ENCODE measurements around the gene AOC1. TPM values are rescaled to one million over a fixed set of nuclear protein-coding genes. Genes with fewer than 3 reads are reported as not detected.

AOC1 gene
- total RNA-seq, 4 donors from 2014 or later, result 0.23 to 0.45 (median 0.33) TPM; not detected in 1

DNA sequence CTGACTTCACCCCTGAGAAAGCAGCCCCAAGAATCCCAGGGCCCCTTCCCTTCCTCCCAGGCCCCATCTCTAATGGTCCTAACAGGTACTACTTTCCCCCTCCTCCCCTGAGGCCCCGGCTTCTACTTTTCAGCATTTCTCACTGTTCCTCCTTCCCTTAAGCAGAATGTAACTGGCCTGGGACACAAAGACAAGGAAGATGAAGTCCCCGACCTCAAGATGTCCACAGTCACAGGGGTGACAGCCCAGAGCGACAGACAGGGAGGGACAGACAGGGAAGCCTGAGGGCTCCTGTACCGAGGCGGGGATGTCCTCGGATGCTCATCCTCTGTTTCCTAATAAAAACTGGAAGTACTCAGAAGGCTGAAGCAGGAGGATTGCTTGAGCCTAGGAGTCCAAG, 11.6 kb downstream of the AOC1 start:
- WGBS, result 82% methylated on average over 6 of the region's 6 CpGs
- DNase-seq (ENCODE audit: extremely low spot score), result peak; percentile 66
- intact Hi-C loops (cut with DNase I), result no loop called here

DNA sequence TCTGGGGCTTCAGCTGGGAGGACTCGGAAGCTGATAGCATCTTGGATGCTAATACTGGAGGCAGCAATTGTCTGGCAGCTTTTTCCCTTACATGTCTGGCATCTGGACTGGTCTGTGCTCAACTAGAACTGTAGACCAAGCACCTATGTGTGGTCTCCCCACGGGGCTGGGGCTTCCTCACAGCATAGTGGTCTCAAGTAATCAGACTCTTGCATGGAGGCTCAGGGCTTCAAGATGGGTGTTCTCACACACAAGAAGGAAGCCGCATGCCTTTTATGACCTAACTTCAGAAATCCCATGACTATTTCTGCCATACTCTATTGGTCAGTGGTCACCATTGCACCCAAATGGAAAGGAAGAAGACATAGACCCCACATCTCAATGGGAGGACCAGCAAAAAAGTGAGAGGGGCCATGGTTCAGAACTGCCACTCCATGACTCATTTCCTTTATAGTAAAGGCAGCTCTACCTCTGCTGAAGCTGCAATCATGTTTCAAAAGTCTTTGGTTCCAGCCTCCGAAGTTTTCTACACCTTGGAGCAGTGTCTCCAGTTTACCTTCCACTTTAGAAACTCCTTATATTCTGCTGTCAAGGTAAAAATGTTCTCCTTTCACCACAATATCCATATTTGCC, 14.7 kb downstream of the AOC1 start:
- WGBS, result 87% methylated on average over 4 of the region's 4 CpGs
- no peaks in the 10 kb centered on the region for H3K4me1 ChIP-seq
- H3K4me3 ChIP-seq, result no peak overlapping the region
- DNase-seq (ENCODE audit: extremely low spot score), result peak; percentile 86
- H3K9me3 ChIP-seq, result peaks cover 0 to 7% (median 0%) of the 10 kb centered on the region in 4 donors
- TF ChIP-seq POLR2A (IDR thresholded peaks at IDR 0.05; ENCODE audit: low read depth) (no peak), POLR2AphosphoS5 (IDR thresholded peaks at IDR 0.05) (no peak), EP300 (IDR thresholded peaks at IDR 0.05) (no peak)
- TF ChIP-seq, protein P1, sequence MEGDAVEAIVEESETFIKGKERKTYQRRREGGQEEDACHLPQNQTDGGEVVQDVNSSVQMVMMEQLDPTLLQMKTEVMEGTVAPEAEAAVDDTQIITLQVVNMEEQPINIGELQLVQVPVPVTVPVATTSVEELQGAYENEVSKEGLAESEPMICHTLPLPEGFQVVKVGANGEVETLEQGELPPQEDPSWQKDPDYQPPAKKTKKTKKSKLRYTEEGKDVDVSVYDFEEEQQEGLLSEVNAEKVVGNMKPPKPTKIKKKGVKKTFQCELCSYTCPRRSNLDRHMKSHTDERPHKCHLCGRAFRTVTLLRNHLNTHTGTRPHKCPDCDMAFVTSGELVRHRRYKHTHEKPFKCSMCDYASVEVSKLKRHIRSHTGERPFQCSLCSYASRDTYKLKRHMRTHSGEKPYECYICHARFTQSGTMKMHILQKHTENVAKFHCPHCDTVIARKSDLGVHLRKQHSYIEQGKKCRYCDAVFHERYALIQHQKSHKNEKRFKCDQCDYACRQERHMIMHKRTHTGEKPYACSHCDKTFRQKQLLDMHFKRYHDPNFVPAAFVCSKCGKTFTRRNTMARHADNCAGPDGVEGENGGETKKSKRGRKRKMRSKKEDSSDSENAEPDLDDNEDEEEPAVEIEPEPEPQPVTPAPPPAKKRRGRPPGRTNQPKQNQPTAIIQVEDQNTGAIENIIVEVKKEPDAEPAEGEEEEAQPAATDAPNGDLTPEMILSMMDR (IDR thresholded peaks at IDR 0.05), result no peak
- H3K27me3 ChIP-seq, result no peaks in the 10 kb centered on the region
- intact Hi-C loops (cut with DNase I), result no loop called here
- no peak overlapping the region for H3K27ac ChIP-seq (replicated peaks in 1 of 4)
- H3K36me3 ChIP-seq, result no peaks in the 10 kb centered on the region

More for the DNA sequence above, 11.6 kb downstream of the AOC1 start:
- H3K36me3 ChIP-seq, result no peaks in the 10 kb centered on the region
- peaks cover 0 to 7% (median 0%) of the 10 kb centered on the region in 4 donors for H3K9me3 ChIP-seq
- no peak overlapping the region for H3K4me3 ChIP-seq
- H3K27ac ChIP-seq (replicated peaks in 1 of 4), result no peak overlapping the region
- H3K27me3 ChIP-seq, result no peaks in the 10 kb centered on the region
- TF ChIP-seq, protein P1 (IDR thresholded peaks at IDR 0.05), result no peak
- TF ChIP-seq POLR2AphosphoS5 (IDR thresholded peaks at IDR 0.05), result no peak
- no peaks in the 10 kb centered on the region for H3K4me1 ChIP-seq

DNA sequence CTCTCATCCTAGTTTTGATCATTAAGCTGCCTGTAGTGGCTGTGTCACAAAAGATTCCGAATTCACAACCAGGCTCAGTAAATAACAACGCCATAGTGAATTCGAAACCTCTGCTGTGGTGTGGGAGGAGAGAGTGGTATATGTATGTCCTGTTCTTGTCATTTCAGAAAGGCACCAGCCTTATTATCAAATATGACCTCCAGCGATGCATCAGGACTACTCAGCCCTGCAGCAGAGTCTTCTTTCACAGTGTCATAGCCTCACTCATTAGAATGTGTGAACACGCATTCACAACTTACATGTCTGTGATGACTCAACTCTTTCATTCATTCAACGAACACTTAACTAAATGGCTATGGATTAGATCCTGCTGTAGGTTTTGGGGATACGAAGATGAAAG, 15.3 kb downstream of the AOC1 start:
- H3K36me3 ChIP-seq, result no peaks in the 10 kb centered on the region
- H3K27me3 ChIP-seq, result no peaks in the 10 kb centered on the region
- H3K9me3 ChIP-seq, result peaks cover 0 to 7% (median 0%) of the 10 kb centered on the region in 4 donors
- H3K4me3 ChIP-seq, result no peak overlapping the region
- peak; percentile 37 for DNase-seq (ENCODE audit: extremely low spot score)
- WGBS, result 88% methylated on average over 7 of the region's 7 CpGs
- H3K4me1 ChIP-seq, result no peaks in the 10 kb centered on the region
- no peak for TF ChIP-seq EP300 (IDR thresholded peaks at IDR 0.05)
- TF ChIP-seq, protein P1 (IDR thresholded peaks at IDR 0.05), result no peak
- no peak for TF ChIP-seq POLR2A (IDR thresholded peaks at IDR 0.05; ENCODE audit: low read depth)
- TF ChIP-seq POLR2AphosphoS5 (IDR thresholded peaks at IDR 0.05), result no peak
- intact Hi-C loops (cut with DNase I), result no loop called here
- no peak overlapping the region for H3K27ac ChIP-seq (replicated peaks in 1 of 4)

DNA sequence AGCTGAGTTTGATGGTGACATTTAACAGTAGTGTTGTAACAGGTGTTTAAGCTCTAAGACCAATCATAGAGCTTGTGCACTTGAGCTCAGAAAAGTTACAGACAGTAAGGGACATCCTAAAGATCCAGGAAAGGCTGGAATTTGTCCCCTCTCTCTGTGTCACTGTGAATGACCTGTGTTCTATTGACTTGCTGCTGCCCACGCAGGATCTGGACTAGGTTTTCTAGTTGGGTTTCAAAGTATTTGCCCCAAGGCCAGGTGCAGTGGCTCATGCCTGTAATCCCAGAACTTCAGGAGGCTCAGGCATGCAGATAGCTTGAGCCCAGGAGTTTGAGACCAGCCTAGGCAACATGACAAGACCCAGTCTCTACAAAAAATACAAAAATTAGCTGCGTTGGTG, 17.1 kb downstream of the AOC1 start:
- DNase-seq (ENCODE audit: extremely low spot score), result no peak

More for the DNA sequence above, 17.1 kb downstream of the AOC1 start:
- no peak for TF ChIP-seq POLR2AphosphoS5 (IDR thresholded peaks at IDR 0.05)
- no peak for TF ChIP-seq POLR2A (IDR thresholded peaks at IDR 0.05; ENCODE audit: low read depth)
- TF ChIP-seq, protein P1 (IDR thresholded peaks at IDR 0.05), result no peak
- TF ChIP-seq EP300 (IDR thresholded peaks at IDR 0.05), result no peak
- Histone ChIP-seq H3K4me3 (no peak overlapping the region), H3K27me3 (no peaks in the 10 kb centered on the region), H3K4me1 (no peaks in the 10 kb centered on the region), H3K27ac (replicated peaks in 1 of 4) (no peak overlapping the region), H3K9me3 (peaks cover 0 to 7% (median 0%) of the 10 kb centered on the region in 4 donors), H3K36me3 (no peaks in the 10 kb centered on the region)
- WGBS, result 80% methylated on average over 2 of the region's 2 CpGs
- intact Hi-C loops (cut with DNase I), result no loop called here
